GM21447 (cell line): ENCODE data around the gene HYAL3.
A peak's percentile ranks its signal among the peaks of the same experiment; 100 is the strongest.
"Not testable (repeated sequence)": the region's sequence is repeated elsewhere in the genome, so short reads cannot be mapped to it uniquely, and the experiment has no call there.

Experiments used
- ATAC-seq: cut with Tn5 transposase; IDR thresholded peaks from one replicate; pipeline ENCODE4 v1.9.1; 2021; ENCODE audit not compliant: unreplicated experiment

HYAL3 gene

GRCh38 chr3:50292159-50293078 lies 6.8 kb downstream of the HYAL3 start, which contains the start of gene IFRD2:
Gene IFRD2 (minus strand): TSS chr3:50292429. CDS start chr3:50292274, 155 bp downstream.
- peak; percentile 93 for ATAC-seq

- no peak for ATAC-seq
Measured at GRCh38 chr3:50290161-50290641, 9.0 kb downstream of the HYAL3 start.

- no peak for ATAC-seq
Measured at GRCh38 chr3:50289130-50289529, 10.1 kb downstream of the HYAL3 start.

GRCh38 chr3:50288387-50289007 lies 10.7 kb downstream of the HYAL3 start:
- ATAC-seq: no peak

- ATAC-seq: no peak
Measured at GRCh38 chr3:50287262-50287661, 11.9 kb downstream of the HYAL3 start.

- ATAC-seq: no peak
Measured at GRCh38 chr3:50286322-50287227, 12.6 kb downstream of the HYAL3 start.

- not testable (repeated sequence) for ATAC-seq
Measured at GRCh38 chr3:50284121-50284520, 15.1 kb downstream of the HYAL3 start.

- ATAC-seq: no peak
Measured at GRCh38 chr3:50279255-50280016, 19.8 kb downstream of the HYAL3 start.

- ATAC-seq: no peak
Measured at GRCh38 chr3:50278880-50279224, 20.4 kb downstream of the HYAL3 start, which contains the start of gene LSMEM2. Gene LSMEM2 (plus strand): TSS chr3:50279087. CDS start chr3:50279114, 27 bp downstream.

GRCh38 chr3:50278123-50278879 lies 20.9 kb downstream of the HYAL3 start:
- ATAC-seq: no peak

GRCh38 chr3:50276762-50277101 lies 22.5 kb downstream of the HYAL3 start:
- ATAC-seq: no peak

GRCh38 chr3:50275996-50276761 lies 23.0 kb downstream of the HYAL3 start:
- no peak for ATAC-seq

- no peak for ATAC-seq
Measured at GRCh38 chr3:50275141-50275995, 23.8 kb downstream of the HYAL3 start.

- ATAC-seq: no peak
Measured at GRCh38 chr3:50274371-50275104, 24.7 kb downstream of the HYAL3 start.

GRCh38 chr3:50273689-50274065 lies 25.5 kb downstream of the HYAL3 start:
- ATAC-seq: no peak

GRCh38 chr3:50272911-50273688 lies 26.1 kb downstream of the HYAL3 start:
- ATAC-seq: peak; percentile 79

- ATAC-seq: not testable (repeated sequence)
Measured at GRCh38 chr3:50272538-50272910, 26.7 kb downstream of the HYAL3 start.
